Activated CD8-positive, alpha-beta T cell treated with anti-CD3 and anti-CD28 coated beads, Interleukin-2, amount 10 ng/mL, durations not matched to agents 7 days and 5 days (primary cell): ENCODE measurements around the gene ZNF768. TPM values are rescaled to one million over a fixed set of nuclear protein-coding genes. Genes with fewer than 3 reads are reported as not detected.
A peak's percentile ranks its signal among the peaks of the same experiment; 100 is the strongest.

ENCODE experiments used
- ATAC-seq: fragments of 150-1000 bp; cut with Tn5 transposase; one replicate; pipeline ENCODE4 v1.10.0; 2021; ENCODE audit warnings: moderate library complexity
- CTCF ChIA-PET: fragments of 350-600 bp; sonication (Branson Sonifier 250); formaldehyde crosslinking; loops from one replicate; lab custom pipeline; 2021; ENCODE audit warnings: antibody characterized with exemption; lab: Charles Lee
- POLR2A ChIA-PET: fragments of 350-600 bp; sonication (Branson Sonifier 250); formaldehyde crosslinking; loops from one replicate; lab custom pipeline; 2021; ENCODE audit warnings: antibody characterized with exemption; lab: Charles Lee
- DNase-seq: peaks from one replicate; pipeline ENCODE4 v3.0.0-alpha.2; 2020
- H3K27ac Mint-ChIP-seq: one replicate; pipeline ENCODE4 v1.8.0; 2021; ENCODE audit warnings: mild to moderate bottlenecking, mixed read lengths
- H3K27me3 Mint-ChIP-seq: one replicate; pipeline ENCODE4 v1.8.0; 2021; ENCODE audit warnings: low read depth, mixed read lengths
- H3K36me3 Mint-ChIP-seq: one replicate; pipeline ENCODE4 v1.8.0; 2021; ENCODE audit warnings: low read depth, mixed read lengths
- H3K4me1 Mint-ChIP-seq: one replicate; pipeline ENCODE4 v1.8.0; 2021; ENCODE audit warnings: low read depth, mixed read lengths
- H3K4me3 Mint-ChIP-seq: one replicate; pipeline ENCODE4 v1.8.0; 2021; ENCODE audit warnings: mild to moderate bottlenecking, mixed read lengths
- H3K9me3 Mint-ChIP-seq: one replicate; pipeline ENCODE4 v1.8.0; 2022; ENCODE audit warnings: mixed read lengths; ENCODE audit not compliant: insufficient read depth
- total RNA-seq, 2 experiments: library from RNA; stranded (reverse); gene quantifications; one replicate each; pipeline ENCODE4 v1.2.3, GENCODE V29; 2021

ZNF768 gene
- total RNA-seq, 2 experiments from 2014 or later: 6.7 to 7.0 TPM

DNA sequence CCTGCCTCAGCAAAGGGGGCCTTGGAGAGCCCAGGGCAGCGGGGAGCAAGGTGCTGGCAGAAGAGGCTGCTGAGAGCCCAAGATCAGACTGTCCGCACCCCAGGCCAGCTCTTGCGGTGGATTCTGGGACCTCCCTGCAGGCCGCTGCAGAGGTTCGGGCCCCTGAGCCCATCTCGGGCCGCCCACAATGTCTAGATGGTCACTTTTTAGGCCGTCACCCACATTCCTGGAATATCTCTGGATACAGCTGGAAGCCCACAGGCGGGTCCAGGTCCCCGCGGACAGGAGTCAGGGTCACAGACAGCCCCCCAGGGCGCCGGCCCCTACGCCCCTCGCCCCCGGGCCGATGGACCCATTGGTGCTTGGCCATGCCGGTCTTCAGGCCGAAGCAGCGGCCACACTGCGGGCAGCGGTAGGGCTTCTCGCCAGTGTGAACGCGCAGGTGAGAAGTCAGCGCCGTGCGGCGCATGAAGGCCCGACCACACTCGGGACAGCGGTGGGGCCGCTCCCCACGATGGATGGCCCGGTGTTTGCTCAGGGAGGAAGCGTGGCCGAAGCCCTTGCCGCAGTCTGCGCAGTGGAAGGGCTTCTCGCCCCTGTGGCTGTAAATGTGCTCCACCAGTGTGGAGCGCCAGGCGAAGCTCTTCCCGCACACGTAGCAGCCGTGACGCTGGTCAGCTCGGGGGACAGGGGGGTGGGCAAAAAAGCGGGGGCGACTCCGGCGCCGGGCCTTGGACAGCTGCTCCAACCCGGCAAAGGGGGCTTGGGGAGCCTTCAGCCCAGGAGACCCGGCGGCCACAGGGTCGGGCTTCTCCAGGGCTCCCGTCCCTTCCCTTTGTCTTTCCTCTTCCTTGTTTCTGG, 6.1 kb upstream of the ZNF768 start:
- Mint-ChIP-seq H3K4me1 (peaks cover 46% of the 10 kb centered on the region), H3K27ac (no peak overlapping the region), H3K9me3 (no peaks in the 10 kb centered on the region), H3K36me3 (peaks cover 27% of the 10 kb centered on the region), H3K27me3 (no peaks in the 10 kb centered on the region), H3K4me3 (no peak overlapping the region)
- CTCF ChIA-PET: no interaction called here
- no peak for ATAC-seq
- no peak for DNase-seq
- POLR2A ChIA-PET: interaction anchor here (4.3 kb wide), 1 partner anchor 25 kb away, joined by 80 read pairs; the partner anchor contains the start of gene ZNF764

DNA sequence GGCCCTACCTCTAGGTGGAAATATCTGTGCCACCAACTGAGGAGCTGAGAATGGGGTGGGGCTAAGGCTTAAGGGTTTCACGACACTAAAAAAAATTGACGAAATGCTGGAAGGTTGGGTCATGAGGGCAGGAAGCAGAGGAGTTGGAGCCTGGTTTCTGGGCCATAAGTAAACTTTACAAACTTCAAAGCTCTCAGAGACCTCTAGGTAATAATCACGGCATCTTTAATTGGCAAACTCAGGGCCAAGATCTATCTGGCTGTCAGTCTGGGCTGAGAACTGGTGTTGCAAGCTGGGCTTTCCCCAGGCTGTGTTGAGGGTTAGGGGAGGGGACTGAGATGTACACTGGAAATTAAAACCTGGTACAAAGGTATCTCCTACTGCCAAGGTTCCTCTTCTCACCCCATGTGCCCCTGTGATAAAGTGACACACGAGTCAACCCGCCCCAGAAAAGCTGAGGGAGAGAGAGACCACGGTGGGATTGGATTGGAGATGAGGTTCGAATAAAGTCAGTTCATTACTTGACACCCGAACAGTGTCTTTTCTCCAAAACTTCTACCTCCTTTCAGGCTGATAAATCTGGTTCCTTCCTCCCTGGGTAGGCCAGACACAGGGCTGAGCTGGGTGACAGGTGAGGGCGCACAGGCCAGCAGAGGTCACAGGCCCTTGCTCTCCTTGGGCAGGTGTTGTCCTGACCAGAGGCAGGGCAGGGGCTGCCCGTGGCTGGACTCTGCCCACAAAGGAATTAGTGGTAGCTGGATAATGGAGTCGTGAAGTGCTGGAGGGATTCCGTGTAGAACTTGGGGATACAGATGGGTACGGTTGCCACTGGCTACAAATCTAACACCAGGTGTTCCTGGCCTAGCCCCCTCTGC, 4.0 kb upstream of the ZNF768 start:
- Mint-ChIP-seq H3K4me3 (no peak overlapping the region), H3K9me3 (no peaks in the 10 kb centered on the region), H3K27ac (peak overlapping the region; percentile 8), H3K27me3 (no peaks in the 10 kb centered on the region), H3K4me1 (peaks cover 37% of the 10 kb centered on the region), H3K36me3 (peaks cover 16% of the 10 kb centered on the region)
- CTCF ChIA-PET: interaction anchor here (0.6 to 2.6 kb wide), 3 partner anchors 68 to 100 kb away, joined by 3 to 11 read pairs (median 3); partner anchors contain the start of gene DCTPP1
- ATAC-seq (no peak), DNase-seq (no peak)
- POLR2A ChIA-PET: interaction anchor here (0.6 to 0.9 kb wide), 2 partner anchors 42 to 56 kb away, joined by 3 read pairs; partner anchors contain the start of gene ZNF688

DNA sequence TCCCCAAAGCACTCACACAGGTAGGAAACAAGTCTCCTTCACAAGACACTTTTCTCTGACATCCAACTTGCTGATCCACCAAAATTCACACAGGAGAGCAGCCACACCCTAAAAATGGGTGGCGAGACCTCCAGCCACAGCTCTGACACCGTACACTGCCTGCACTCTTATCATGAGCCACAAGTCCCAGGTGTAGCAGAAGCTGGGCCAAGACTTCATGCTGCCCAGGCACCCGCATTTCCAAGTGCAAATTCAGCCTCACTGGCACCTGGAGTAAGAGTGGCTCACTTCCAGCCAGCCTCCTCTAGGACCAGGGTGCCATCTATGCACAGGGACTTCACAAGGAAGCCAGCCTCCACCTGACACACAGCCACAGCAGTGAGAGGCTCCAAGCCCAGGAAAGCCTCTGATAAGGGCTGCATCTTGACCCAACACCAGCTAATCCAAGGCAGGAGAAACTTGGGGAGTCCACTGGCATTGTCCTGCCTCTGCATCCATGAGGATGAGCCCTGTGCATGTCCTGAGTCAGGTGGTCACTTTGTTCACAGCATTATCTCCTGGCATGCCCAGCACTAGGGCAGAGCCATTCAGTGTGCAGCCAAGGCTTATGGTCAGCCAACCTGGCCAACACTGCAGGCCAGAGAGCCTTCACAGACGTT, 2.6 kb upstream of the ZNF768 start:
- peaks cover 19% of the 10 kb centered on the region for H3K36me3 Mint-ChIP-seq
- ChIA-PET CTCF (interaction anchor here (1.1 to 2.6 kb wide), 3 partner anchors 29 to 99 kb away, joined by 5 to 11 read pairs (median 6); partner anchors contain the start of genes DCTPP1 and ZNF764), POLR2A (interaction anchor here (0.9 to 1.2 kb wide), 3 partner anchors 14 to 44 kb away, joined by 3 read pairs; no protein-coding TSS in a partner anchor)
- H3K4me3 Mint-ChIP-seq: peak overlapping the region; percentile 25
- DNase-seq (no peak), ATAC-seq (no peak)
- H3K9me3 Mint-ChIP-seq: no peaks in the 10 kb centered on the region
- H3K27me3 Mint-ChIP-seq: no peaks in the 10 kb centered on the region
- H3K4me1 Mint-ChIP-seq: peaks cover 37% of the 10 kb centered on the region
- no peak overlapping the region for H3K27ac Mint-ChIP-seq

DNA sequence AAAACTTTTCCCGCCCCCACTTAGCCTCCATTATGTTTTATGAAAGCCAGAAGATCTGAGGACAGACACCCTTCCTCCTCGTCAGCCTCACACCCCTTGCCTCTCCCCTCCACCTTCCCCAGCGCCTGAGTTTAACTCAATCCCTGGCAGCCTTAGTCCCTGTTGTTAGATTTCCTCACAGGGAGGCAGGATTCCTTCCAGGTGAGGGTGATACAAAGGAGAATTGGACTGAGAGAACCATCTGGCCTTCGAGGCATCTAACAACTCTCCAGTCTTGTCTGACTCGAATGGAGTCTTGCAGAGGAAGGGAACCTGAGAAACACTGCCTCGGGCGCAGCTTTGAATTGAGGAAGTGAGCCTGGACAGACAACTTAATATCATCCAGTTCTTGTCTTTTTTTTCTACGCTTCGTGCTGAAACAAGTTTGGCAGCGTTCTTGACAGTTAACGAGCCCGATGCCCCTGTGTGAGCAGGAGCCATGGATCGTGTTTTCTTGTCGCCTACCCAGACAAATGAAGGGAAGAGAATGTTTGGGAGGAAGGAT, 1.3 kb upstream of the ZNF768 start:
- Mint-ChIP-seq H3K27ac (peak overlapping the region; percentile 75), H3K9me3 (no peaks in the 10 kb centered on the region), H3K4me3 (peak overlapping the region; percentile 73), H3K4me1 (peaks cover 32% of the 10 kb centered on the region), H3K27me3 (no peaks in the 10 kb centered on the region), H3K36me3 (peaks cover 17% of the 10 kb centered on the region)
- ATAC-seq: peak; percentile 2
- POLR2A ChIA-PET: interaction anchor here (0.6 to 1.3 kb wide), 5 partner anchors 8 to 98 kb away, joined by 3 to 6 read pairs (median 3); partner anchors contain the start of genes DCTPP1, ZNF747 and ZNF785
- DNase-seq: no peak
- CTCF ChIA-PET: interaction anchor here (0.8 to 2.6 kb wide), 9 partner anchors 8 to 98 kb away, joined by 3 to 11 read pairs (median 5); partner anchors contain the start of genes DCTPP1 and ZNF764

DNA sequence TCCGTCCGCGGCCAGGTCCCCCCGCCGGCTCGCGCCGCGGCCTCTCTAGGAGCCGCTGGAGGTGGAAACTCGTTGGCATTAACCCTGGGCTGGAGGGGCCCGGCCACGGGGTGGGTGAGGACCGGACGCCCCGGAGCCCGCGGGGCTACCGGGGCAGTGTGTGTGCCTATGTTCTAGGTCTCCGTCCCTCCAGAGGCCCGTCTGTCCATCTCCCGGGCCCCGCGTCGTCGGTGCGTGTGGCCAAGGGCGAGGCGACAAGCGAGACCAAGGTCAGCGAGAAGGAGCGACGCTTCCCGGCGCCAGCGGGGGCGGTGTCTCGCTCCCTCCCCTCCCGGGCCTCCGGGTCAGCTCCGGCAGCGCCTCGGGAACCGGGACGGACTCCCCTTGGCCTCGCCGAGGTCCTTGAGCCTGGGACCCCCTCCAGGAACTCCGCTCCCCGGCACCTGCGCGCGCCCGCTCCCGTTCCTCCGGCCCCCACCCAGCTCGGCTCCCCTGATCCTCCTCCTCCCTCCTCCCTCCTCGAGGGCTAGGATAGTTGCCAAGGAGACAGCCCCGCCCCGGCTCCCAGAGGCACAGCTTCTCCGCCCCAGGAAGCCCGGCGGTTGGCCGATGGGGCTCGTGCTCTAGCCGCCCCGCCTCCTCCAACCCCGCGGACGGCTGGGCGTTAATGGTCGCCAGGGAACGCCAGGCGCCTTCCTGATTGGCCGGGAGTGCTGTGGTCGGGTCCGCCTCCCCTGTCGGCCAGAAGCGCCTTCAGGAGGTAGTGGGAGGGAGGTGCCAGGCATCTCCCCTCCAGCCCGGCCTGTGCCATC, 663 bp upstream of the ZNF768 start:
- Mint-ChIP-seq H3K36me3 (peaks cover 21% of the 10 kb centered on the region), H3K27ac (peak overlapping the region; percentile 75), H3K27me3 (no peaks in the 10 kb centered on the region), H3K9me3 (no peaks in the 10 kb centered on the region), H3K4me1 (peaks cover 32% of the 10 kb centered on the region), H3K4me3 (peak overlapping the region; percentile 73)
- CTCF ChIA-PET: interaction anchor here (0.8 to 1.6 kb wide), 6 partner anchors 9 to 97 kb away, joined by 3 to 7 read pairs (median 4); partner anchors contain the start of gene DCTPP1
- DNase-seq (peak; percentile 97), ATAC-seq (peak; percentile 90)
- POLR2A ChIA-PET: interaction anchor here (0.6 to 1.3 kb wide), 6 partner anchors 9 to 97 kb away, joined by 3 to 6 read pairs (median 4); partner anchors contain the start of genes DCTPP1, ZNF747 and ZNF785

DNA sequence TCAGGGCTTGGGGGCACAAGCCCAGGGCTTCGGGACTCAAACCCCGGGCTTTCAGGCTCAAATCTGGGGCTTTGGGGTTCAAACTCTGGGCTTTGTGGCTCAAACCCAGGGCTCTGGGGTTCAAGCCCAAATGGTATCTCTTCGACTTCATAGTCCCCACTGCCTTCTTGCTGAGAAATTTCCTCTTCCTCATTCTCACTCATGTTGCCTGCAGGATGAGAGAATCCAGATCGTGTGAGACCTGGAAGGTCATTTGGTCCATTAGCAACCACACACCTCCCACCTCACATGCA, 576 bp downstream of the ZNF768 start:
- Mint-ChIP-seq H3K36me3 (peaks cover 21% of the 10 kb centered on the region), H3K4me3 (peak overlapping the region; percentile 78), H3K27ac (peak overlapping the region; percentile 72), H3K9me3 (no peaks in the 10 kb centered on the region), H3K4me1 (peaks cover 30% of the 10 kb centered on the region), H3K27me3 (no peaks in the 10 kb centered on the region)
- CTCF ChIA-PET: interaction anchor here (0.8 to 1.9 kb wide), 5 partner anchors 10 to 96 kb away, joined by 3 to 12 read pairs (median 4); partner anchors contain the start of genes DCTPP1 and ZNF747
- POLR2A ChIA-PET: interaction anchor here (1.2 to 1.6 kb wide), 3 partner anchors 43 to 133 kb away, joined by 3 to 6 read pairs (median 3); partner anchors contain the start of gene FBRS
- DNase-seq: no peak
- no peak for ATAC-seq

DNA sequence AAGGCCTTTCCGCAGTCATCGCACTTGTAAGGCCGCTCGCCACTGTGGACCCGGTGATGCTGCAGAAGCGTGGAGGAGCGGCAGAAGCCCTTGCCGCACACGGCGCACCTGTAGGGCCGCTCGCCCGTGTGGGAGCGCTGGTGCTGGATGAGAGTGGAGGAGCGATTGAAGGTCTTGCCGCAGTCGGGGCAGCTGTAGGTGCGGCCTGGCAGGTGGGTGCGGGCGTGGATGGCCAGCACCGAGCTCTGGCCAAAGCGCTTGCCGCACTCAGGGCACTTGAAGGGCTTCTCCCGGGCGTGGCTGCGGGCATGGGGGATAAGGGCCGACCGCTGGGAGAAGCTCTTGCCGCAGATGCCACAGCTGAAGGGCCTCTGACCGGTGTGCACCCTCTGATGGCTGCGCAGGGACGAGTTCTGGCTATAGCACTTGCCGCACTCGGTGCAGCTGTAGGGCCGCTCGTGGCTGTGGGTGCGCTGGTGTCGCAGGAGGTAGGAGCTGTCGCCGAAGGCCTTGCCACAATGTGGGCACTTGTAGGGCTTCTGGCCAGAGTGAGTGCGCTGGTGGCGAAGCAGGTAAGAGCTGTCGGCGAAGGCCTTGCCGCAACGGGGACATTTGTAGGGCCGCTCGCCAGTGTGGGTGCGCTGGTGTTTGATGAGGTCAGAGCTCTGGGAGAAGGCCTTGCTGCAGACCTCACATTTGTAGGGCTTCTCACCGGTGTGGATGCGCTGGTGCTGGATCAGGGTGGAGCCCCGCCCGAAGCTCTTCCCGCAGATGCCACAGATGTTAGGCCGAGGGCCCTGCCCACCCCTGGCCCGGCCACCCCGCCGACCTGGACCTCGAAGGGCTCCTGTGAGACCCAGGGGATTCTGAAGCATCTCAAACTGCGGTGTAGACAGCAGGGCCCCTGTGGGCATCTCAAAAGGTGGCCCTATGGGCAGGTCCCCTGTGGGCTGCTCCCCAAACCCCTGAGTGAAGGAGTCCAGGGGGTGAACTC, 1.5 kb downstream of the ZNF768 start:
- ChIA-PET CTCF (interaction anchor here (0.8 to 1.9 kb wide), 7 partner anchors 10 to 115 kb away, joined by 3 to 12 read pairs (median 3); partner anchors contain the start of genes DCTPP1 and ZNF747), POLR2A (interaction anchor here (0.7 to 1.6 kb wide), 10 partner anchors 8 to 134 kb away, joined by 3 to 6 read pairs (median 4); partner anchors contain the start of genes FBRS, ZNF689 and ZNF747)
- H3K4me3 Mint-ChIP-seq: no peak overlapping the region
- DNase-seq (no peak), ATAC-seq (no peak)
- H3K9me3 Mint-ChIP-seq: no peaks in the 10 kb centered on the region
- no peaks in the 10 kb centered on the region for H3K27me3 Mint-ChIP-seq
- H3K4me1 Mint-ChIP-seq: peaks cover 23% of the 10 kb centered on the region
- peaks cover 27% of the 10 kb centered on the region for H3K36me3 Mint-ChIP-seq
- H3K27ac Mint-ChIP-seq: no peak overlapping the region

DNA sequence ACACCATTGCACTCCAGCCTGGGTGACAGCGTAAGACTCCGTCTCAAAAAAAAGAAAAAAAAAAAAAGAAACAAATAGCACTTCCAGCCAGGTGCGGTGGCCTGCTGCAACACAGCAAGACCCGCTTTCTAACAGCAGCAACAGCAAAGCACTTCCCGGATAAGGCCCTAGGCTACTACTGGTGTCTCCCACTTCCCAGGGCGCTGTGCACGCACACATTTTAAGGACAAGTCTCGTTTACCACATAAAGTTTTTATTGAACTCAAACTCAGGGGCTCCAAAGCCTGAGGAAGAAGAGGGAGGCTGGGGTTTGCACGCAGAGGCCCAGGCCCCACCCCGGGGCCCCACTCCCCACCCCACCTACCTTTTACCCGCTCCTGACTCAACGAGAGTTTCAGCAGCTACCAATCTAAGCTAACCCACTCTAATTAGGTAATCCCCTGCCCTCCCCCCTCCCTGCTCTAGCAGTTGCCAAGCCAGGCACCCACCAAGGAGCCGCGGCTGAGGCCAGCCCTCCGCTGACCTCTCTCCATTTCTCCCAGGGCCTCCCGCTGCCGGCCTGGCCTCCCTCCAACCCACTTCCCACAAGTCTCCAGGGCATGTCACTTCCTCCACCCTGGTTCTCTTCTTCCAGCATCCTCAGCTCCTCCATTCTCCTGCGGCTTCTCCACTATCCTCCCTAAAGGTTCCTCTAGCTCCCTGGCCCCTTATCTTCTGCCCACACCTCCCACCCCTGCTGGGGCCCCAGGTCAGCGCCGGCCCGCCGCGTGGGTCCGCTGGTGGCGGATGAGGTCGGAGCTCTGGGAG, 2.4 kb downstream of the ZNF768 start:
- H3K27ac Mint-ChIP-seq: no peak overlapping the region
- H3K4me3 Mint-ChIP-seq: no peak overlapping the region
- ATAC-seq (no peak), DNase-seq (no peak)
- H3K4me1 Mint-ChIP-seq: peaks cover 30% of the 10 kb centered on the region
- H3K9me3 Mint-ChIP-seq: no peaks in the 10 kb centered on the region
- no peaks in the 10 kb centered on the region for H3K27me3 Mint-ChIP-seq
- CTCF ChIA-PET: interaction anchor here (0.9 to 1.9 kb wide), 2 partner anchors 11 to 116 kb away, joined by 3 to 12 read pairs; partner anchors contain the start of gene ZNF747
- POLR2A ChIA-PET: interaction anchor here (0.7 to 1.6 kb wide), 4 partner anchors 7 to 41 kb away, joined by 3 to 6 read pairs (median 4); no protein-coding TSS in a partner anchor
- H3K36me3 Mint-ChIP-seq: peaks cover 36% of the 10 kb centered on the region
